Keratinocyte (primary cell): ENCODE data around the gene ASB6. TPM values are rescaled to one million over a fixed set of nuclear protein-coding genes. Genes with fewer than 3 reads are reported as not detected.

Experiments used
- DNase-seq: peaks from one replicate; pipeline ENCODE4 v3.0.0-alpha.2; 2011; ENCODE audit warnings: low read depth, missing footprints, low spot score
- FAIRE-seq: peaks from 2 replicates; lab custom pipeline; 2011; peaks lifted over from hg19 to GRCh38; lab: Jason Lieb, UNC
- H2AFZ ChIP-seq: 2 replicates; pipeline ENCODE4 v1.6.0; 2012; ENCODE audit warnings: low read length, control low read depth, inconsistent platforms; ENCODE audit not compliant: control insufficient read depth
- H3K27ac ChIP-seq: 2 replicates; pipeline ENCODE4 v1.5.1; 2011; ENCODE audit warnings: low read length; ENCODE audit not compliant: control insufficient read depth, insufficient read depth
- H3K27me3 ChIP-seq: 3 replicates; pipeline ENCODE4 v1.6.0; 2011; ENCODE audit warnings: low read length; ENCODE audit not compliant: control insufficient read depth, insufficient read depth; ENCODE audit errors: extremely low read depth
- H3K36me3 ChIP-seq, 2 experiments: 2 replicates in 1 of 2; 3 replicates in 1 of 2; pipeline ENCODE4 v1.5.1; 2011; ENCODE audit warnings: low read length in 2 of 2, mild to moderate bottlenecking in 1 of 2; ENCODE audit not compliant: control insufficient read depth in 2 of 2, insufficient read depth in 2 of 2; ENCODE audit errors: extremely low read depth in 1 of 2
- H3K4me1 ChIP-seq: 3 replicates; pipeline ENCODE4 v1.5.1; 2011; ENCODE audit warnings: low read length; ENCODE audit not compliant: control insufficient read depth, insufficient read depth; ENCODE audit errors: extremely low read depth
- H3K4me2 ChIP-seq: 3 replicates; pipeline ENCODE4 v1.6.0; 2011; ENCODE audit warnings: low read depth, low read length; ENCODE audit not compliant: control insufficient read depth, insufficient read depth; ENCODE audit errors: extremely low read depth
- H3K4me3 ChIP-seq, 3 experiments: fragments of 200-600 bp in 1 of 3; sonication (generic) in 1 of 3; 2 replicates in 2 of 3; 3 replicates in 1 of 3; pipeline ENCODE4 v1.5.1; 2011 to 2016; ENCODE audit warnings: low read length in 3 of 3, mild to moderate bottlenecking in 3 of 3, control low read depth in 2 of 3, inconsistent platforms in 1 of 3, low read depth in 1 of 3, mixed read lengths in 1 of 3, mixed run types in 1 of 3, moderate library complexity in 1 of 3; ENCODE audit not compliant: control insufficient read depth in 2 of 3, insufficient read depth in 2 of 3; ENCODE audit errors: extremely low read depth in 1 of 3
- H3K79me2 ChIP-seq: 2 replicates; pipeline ENCODE4 v1.6.0; 2012; ENCODE audit warnings: low read length; ENCODE audit not compliant: control insufficient read depth, insufficient read depth
- H3K9ac ChIP-seq: 3 replicates; pipeline ENCODE4 v1.6.0; 2011; ENCODE audit warnings: low read length; ENCODE audit not compliant: control insufficient read depth, insufficient read depth; ENCODE audit errors: extremely low read depth
- H3K9me1 ChIP-seq: 3 replicates; pipeline ENCODE4 v1.6.0; 2011; ENCODE audit warnings: low read length; ENCODE audit not compliant: control insufficient read depth, insufficient read depth; ENCODE audit errors: extremely low read depth
- H3K9me3 ChIP-seq: 2 replicates; pipeline ENCODE4 v1.5.1; 2012; ENCODE audit warnings: low read depth, low read length; ENCODE audit not compliant: control insufficient read depth
- H4K20me1 ChIP-seq: 3 replicates; pipeline ENCODE4 v1.6.0; 2011; ENCODE audit warnings: low read length; ENCODE audit not compliant: control insufficient read depth, insufficient read depth; ENCODE audit errors: extremely low read depth
- EZH2 ChIP-seq: IDR thresholded peaks from one replicate; pipeline ENCODE4 v1.6.1; 2012; ENCODE audit warnings: inconsistent platforms, mild to moderate bottlenecking, low read length, moderate library complexity
- dilution Hi-C: fragments of 300-500 bp; cut with MboI; formaldehyde crosslinking; loops from one replicate; pipeline ENCODE4 v1.7.0; 2020; ENCODE audit warnings: low sequenced_read_pairs; ENCODE audit not compliant: extremely low pct_ligation_motif_present
- polyA plus RNA-seq, 5 experiments: library from polyadenylated mRNA; depleted of rRNA in 3 of 5; stranded (reverse) in 3 of 5; stranded (forward) in 1 of 5; unstranded in 1 of 5; fragments of >200 nt; gene quantifications; 1 replicate in 1 of 5; 2 replicates in 3 of 5; 3 replicates in 1 of 5; pipeline versions ENCODE4 v1.2.1 to v1.2.3, GENCODE V29; 2011 to 2012; ENCODE audit warnings: missing spikeins in 2 of 5, low read depth in 1 of 5, low replicate concordance in 1 of 5
- TF ChIP-seq, protein P1 (sequence below), 3 experiments: IDR thresholded peaks in 1 of 3; conservative IDR thresholded peaks in 1 of 3; optimal IDR thresholded peaks in 1 of 3; 2 replicates in 2 of 3; 3 replicates in 1 of 3; pipeline versions ENCODE3 to v1.5.1; 2011; ENCODE audit warnings: low read length in 3 of 3, mild to moderate bottlenecking in 3 of 3, moderate library complexity in 2 of 3, control low read depth in 1 of 3, inconsistent platforms in 1 of 3; ENCODE audit not compliant: insufficient read depth in 2 of 3; ENCODE audit errors: extremely low read depth in 1 of 3

ASB6 gene
- polyA plus RNA-seq, 1 donor (not counting 4 experiments of a cell fraction or from before 2014, with no cell fraction given) = 16.3 TPM

DNA sequence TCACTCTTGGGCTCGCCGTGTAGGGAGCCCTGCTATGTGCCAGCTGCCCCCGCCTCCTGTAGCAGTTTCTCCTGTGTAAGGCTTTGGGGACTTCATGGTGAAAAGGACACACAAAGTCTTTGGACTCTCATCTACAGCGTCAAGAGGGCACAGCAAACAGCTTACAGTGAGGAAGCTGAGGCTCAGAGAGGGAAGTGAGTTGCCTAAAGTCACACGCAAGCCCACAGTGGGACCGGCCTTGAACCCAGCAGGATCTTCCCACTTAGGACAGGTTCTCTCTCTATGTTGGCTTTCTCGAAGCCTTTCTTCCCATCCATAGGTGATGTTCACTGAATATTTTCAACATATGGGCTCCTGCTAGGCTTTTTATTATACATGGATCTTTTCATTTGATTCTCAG is 13.7 kb upstream of the ASB6 start:
- H4K20me1 ChIP-seq = no peaks in the 10 kb centered on the region
- FAIRE-seq (no peak), DNase-seq (no peak)
- H3K4me1 ChIP-seq = peaks cover 5% of the 10 kb centered on the region
- H3K36me3 ChIP-seq = no peaks in the 10 kb centered on the region
- no peak overlapping the region for H3K27ac ChIP-seq
- dilution Hi-C loops = no loop called here
- H3K27me3 ChIP-seq = peaks cover 7% of the 10 kb centered on the region
- H3K79me2 ChIP-seq = no peaks in the 10 kb centered on the region
- no peaks in the 10 kb centered on the region for H3K9me1 ChIP-seq
- H3K4me2 ChIP-seq = no peak overlapping the region
- no peaks in the 10 kb centered on the region for H3K9me3 ChIP-seq
- no peak overlapping the region for H3K9ac ChIP-seq
- no peak overlapping the region for H3K4me3 ChIP-seq
- no peak for TF ChIP-seq EZH2
- TF ChIP-seq, protein P1, sequence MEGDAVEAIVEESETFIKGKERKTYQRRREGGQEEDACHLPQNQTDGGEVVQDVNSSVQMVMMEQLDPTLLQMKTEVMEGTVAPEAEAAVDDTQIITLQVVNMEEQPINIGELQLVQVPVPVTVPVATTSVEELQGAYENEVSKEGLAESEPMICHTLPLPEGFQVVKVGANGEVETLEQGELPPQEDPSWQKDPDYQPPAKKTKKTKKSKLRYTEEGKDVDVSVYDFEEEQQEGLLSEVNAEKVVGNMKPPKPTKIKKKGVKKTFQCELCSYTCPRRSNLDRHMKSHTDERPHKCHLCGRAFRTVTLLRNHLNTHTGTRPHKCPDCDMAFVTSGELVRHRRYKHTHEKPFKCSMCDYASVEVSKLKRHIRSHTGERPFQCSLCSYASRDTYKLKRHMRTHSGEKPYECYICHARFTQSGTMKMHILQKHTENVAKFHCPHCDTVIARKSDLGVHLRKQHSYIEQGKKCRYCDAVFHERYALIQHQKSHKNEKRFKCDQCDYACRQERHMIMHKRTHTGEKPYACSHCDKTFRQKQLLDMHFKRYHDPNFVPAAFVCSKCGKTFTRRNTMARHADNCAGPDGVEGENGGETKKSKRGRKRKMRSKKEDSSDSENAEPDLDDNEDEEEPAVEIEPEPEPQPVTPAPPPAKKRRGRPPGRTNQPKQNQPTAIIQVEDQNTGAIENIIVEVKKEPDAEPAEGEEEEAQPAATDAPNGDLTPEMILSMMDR (optimal IDR thresholded peaks at IDR 0.05 in 1 of 3, IDR thresholded peaks at IDR 0.05 in 1 of 3, conservative IDR thresholded peaks at IDR 0.05 in 1 of 3; ENCODE audit: extremely low read depth in 1 of 3, insufficient read depth in 2 of 3, low read length in 3 of 3) = no peak
- H2AFZ ChIP-seq = no peak overlapping the region

DNA sequence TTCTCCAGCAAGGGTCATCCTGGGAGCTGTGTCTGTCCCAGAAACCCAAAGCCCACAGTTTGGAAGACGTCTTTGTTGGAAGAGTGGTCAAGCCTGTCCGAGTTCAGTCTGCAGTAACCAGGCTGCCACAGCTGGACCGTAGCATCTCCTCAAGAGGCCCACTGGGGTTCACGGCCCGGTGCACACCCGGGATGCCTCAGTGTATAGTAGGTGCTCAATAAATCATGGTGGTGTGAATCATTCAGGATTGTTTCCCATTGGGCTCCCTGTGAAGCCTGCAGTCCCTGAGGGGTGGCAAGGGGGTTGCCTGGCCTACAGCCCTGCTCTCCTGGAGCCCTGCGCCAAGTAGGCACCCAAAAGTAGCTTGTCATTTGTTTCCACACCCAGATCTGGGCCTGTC is 13.2 kb upstream of the ASB6 start:
- no peaks in the 10 kb centered on the region for H3K36me3 ChIP-seq
- peaks cover 5% of the 10 kb centered on the region for H3K27me3 ChIP-seq
- H3K4me1 ChIP-seq = peaks cover 5% of the 10 kb centered on the region
- no peaks in the 10 kb centered on the region for H4K20me1 ChIP-seq
- FAIRE-seq = no peak
- no peaks in the 10 kb centered on the region for H3K79me2 ChIP-seq
- DNase-seq = no peak
- H3K27ac ChIP-seq = no peak overlapping the region
- H3K9me3 ChIP-seq = no peaks in the 10 kb centered on the region
- no peak overlapping the region for H2AFZ ChIP-seq
- H3K4me2 ChIP-seq = no peak overlapping the region
- no peak for TF ChIP-seq EZH2
- TF ChIP-seq, protein P1 (optimal IDR thresholded peaks at IDR 0.05 in 1 of 3, IDR thresholded peaks at IDR 0.05 in 1 of 3, conservative IDR thresholded peaks at IDR 0.05 in 1 of 3; ENCODE audit: extremely low read depth in 1 of 3, insufficient read depth in 2 of 3, low read length in 3 of 3) = no peak
- dilution Hi-C loops = no loop called here
- no peak overlapping the region for H3K9ac ChIP-seq
- H3K4me3 ChIP-seq = no peak overlapping the region
- no peaks in the 10 kb centered on the region for H3K9me1 ChIP-seq
